Activated T-helper 1 cell treated with anti-CD3 and anti-CD28 coated beads, Interleukin-12 subunit alpha, Interleukin-12 subunit beta, Interleukin-2, Interleukin-4 antibody, amounts not matched to agents 30 ng/mL and 10 ng/mL and 1 ng/mL, durations not matched to agents 14 hours and 24 hours and 36 hours (primary cell): ENCODE results near the gene PLRG1. TPM values are rescaled to one million over a fixed set of nuclear protein-coding genes. Genes with fewer than 3 reads are reported as not detected.

Experiments
- DNase-seq: peaks from one replicate; pipeline ENCODE4 v3.0.0; 2021; ENCODE audit warnings: low spot score
- H3K27ac Mint-ChIP-seq: one replicate; pipeline ENCODE4 v1.8.0; 2021; ENCODE audit warnings: mild to moderate bottlenecking, mixed read lengths
- H3K27me3 Mint-ChIP-seq: one replicate; pipeline ENCODE4 v1.8.0; 2022; ENCODE audit warnings: mild to moderate bottlenecking, moderate library complexity, mixed read lengths; ENCODE audit not compliant: insufficient read depth
- H3K36me3 Mint-ChIP-seq: one replicate; pipeline ENCODE4 v1.8.0; 2021; ENCODE audit warnings: low read depth, mixed read lengths
- H3K4me1 Mint-ChIP-seq: one replicate; pipeline ENCODE4 v1.8.0; 2021; ENCODE audit warnings: low read depth, mixed read lengths
- H3K4me3 Mint-ChIP-seq: one replicate; pipeline ENCODE4 v1.8.0; 2021; ENCODE audit warnings: mild to moderate bottlenecking, moderate library complexity, mixed read lengths
- H3K9me3 Mint-ChIP-seq: one replicate; pipeline ENCODE4 v1.8.0; 2021; ENCODE audit warnings: mixed read lengths
- intact Hi-C: fragments of 100-400 bp; cut with micrococcal nuclease; formaldehyde crosslinking; loops from one replicate; pipeline ENCODE4 v1.15.1; 2024
- total RNA-seq: library from RNA; stranded (reverse); gene quantifications from 2 replicates; pipeline ENCODE4 v1.2.3, GENCODE V29; 2022

PLRG1 gene
- total RNA-seq, 1 donor from 2014 or later: 96.4 TPM

- H3K4me1 Mint-ChIP-seq: peaks cover 11% of the 10 kb centered on the region
- H3K4me3 Mint-ChIP-seq: no peak overlapping the region
- H3K27ac Mint-ChIP-seq: no peak overlapping the region
- intact Hi-C loops: no loop called here
- H3K27me3 Mint-ChIP-seq: peaks cover 6% of the 10 kb centered on the region
- no peak for DNase-seq
- no peaks in the 10 kb centered on the region for H3K9me3 Mint-ChIP-seq
- no peaks in the 10 kb centered on the region for H3K36me3 Mint-ChIP-seq
These were observed 20.3 kb downstream of the PLRG1 start for GRCh38 chr4:154529728-154530519.

- DNase-seq: no peak
- Mint-ChIP-seq H3K27ac (no peak overlapping the region), H3K36me3 (no peaks in the 10 kb centered on the region), H3K4me1 (peaks cover 11% of the 10 kb centered on the region), H3K27me3 (peaks cover 6% of the 10 kb centered on the region), H3K4me3 (no peak overlapping the region), H3K9me3 (no peaks in the 10 kb centered on the region)
- intact Hi-C loops: no loop called here
These were observed 21.3 kb downstream of the PLRG1 start for GRCh38 chr4:154528869-154529268.

DNA sequence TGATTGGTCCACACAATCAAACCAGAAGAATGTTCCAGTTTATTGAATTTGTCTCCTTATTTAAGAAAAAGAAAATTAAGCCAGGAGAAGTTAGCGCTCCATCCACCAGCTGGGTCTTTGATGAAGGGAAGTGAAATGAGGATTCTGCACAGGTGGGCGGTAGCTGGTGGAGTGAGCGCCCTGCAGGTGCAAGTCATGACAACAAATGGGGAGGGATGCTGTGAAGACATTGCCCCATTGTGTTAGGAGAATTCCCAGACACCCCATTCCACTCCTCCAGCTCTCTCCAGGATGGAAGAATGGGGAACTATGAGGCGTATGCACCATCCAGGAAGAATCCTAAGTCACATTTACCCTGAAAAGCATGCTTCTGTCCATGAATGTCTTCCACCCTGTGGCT, 22.9 kb downstream of the PLRG1 start:
- Mint-ChIP-seq H3K27ac (no peak overlapping the region), H3K4me3 (no peak overlapping the region), H3K9me3 (no peaks in the 10 kb centered on the region), H3K27me3 (peaks cover 11% of the 10 kb centered on the region), H3K36me3 (no peaks in the 10 kb centered on the region), H3K4me1 (peaks cover 11% of the 10 kb centered on the region)
- intact Hi-C loops: no loop called here
- no peak for DNase-seq

DNA sequence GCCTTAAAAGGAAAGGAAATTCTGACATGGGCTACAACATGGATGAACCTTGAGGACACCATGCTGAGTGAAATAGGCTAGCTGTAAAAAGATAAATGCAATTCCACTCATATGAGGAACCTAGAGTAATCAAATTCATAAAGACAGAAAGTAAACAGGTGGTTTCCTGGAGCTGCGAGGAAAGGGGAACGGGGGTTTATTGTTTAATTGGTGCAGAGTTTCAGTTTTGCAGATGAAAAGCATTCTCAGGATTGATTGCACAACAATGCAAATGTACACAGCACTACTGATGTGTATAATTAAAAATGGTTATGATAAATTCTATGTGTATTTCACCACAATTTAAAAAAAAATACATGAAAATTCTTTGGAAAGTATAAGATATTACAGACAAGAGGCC, 24.0 kb downstream of the PLRG1 start:
- Mint-ChIP-seq H3K9me3 (no peaks in the 10 kb centered on the region), H3K27ac (no peak overlapping the region), H3K4me1 (peaks cover 11% of the 10 kb centered on the region), H3K4me3 (no peak overlapping the region), H3K36me3 (no peaks in the 10 kb centered on the region), H3K27me3 (peaks cover 11% of the 10 kb centered on the region)
- intact Hi-C loops: no loop called here
- no peak for DNase-seq

DNA sequence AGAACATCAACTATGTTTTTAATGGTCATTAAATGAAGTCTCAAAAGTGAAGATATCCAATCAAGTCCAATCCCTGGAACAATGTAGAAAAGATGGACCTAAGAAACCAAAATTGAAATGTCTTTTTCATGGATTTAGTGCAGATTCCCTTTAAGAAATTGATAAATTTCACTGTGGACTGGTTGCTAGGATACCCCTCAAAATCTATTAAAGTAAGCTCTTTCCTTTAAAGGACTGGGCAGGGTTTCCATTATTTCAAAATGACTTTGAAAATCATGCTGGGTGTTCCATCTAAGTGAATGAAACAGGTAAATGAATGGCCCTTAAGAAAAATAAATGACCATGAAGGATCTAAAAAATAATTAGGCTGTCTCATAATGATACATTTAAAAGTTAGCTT, 28.6 kb downstream of the PLRG1 start:
- Mint-ChIP-seq H3K27me3 (peaks cover 22% of the 10 kb centered on the region), H3K9me3 (no peaks in the 10 kb centered on the region), H3K4me3 (no peak overlapping the region), H3K4me1 (peaks cover 11% of the 10 kb centered on the region), H3K36me3 (no peaks in the 10 kb centered on the region), H3K27ac (no peak overlapping the region)
- DNase-seq: no peak
- intact Hi-C loops: no loop called here

GRCh38 chr4:154519214-154519613, 31.0 kb downstream of the PLRG1 start:
- H3K9me3 Mint-ChIP-seq: no peaks in the 10 kb centered on the region
- no peak overlapping the region for H3K4me3 Mint-ChIP-seq
- intact Hi-C loops: no loop called here
- no peaks in the 10 kb centered on the region for H3K4me1 Mint-ChIP-seq
- no peak for DNase-seq
- no peaks in the 10 kb centered on the region for H3K36me3 Mint-ChIP-seq
- H3K27me3 Mint-ChIP-seq: peaks cover 25% of the 10 kb centered on the region
- H3K27ac Mint-ChIP-seq: no peak overlapping the region

- Mint-ChIP-seq H3K4me3 (no peak overlapping the region), H3K4me1 (no peaks in the 10 kb centered on the region), H3K27me3 (peaks cover 22% of the 10 kb centered on the region), H3K36me3 (no peaks in the 10 kb centered on the region), H3K27ac (no peak overlapping the region), H3K9me3 (no peaks in the 10 kb centered on the region)
- intact Hi-C loops: no loop called here
- DNase-seq: no peak
These were observed 32.6 kb downstream of the PLRG1 start for GRCh38 chr4:154517591-154517990.

GRCh38 chr4:154516318-154517029, 33.7 kb downstream of the PLRG1 start:
- peaks cover 22% of the 10 kb centered on the region for H3K27me3 Mint-ChIP-seq
- H3K27ac Mint-ChIP-seq: no peak overlapping the region
- DNase-seq: no peak
- no peaks in the 10 kb centered on the region for H3K9me3 Mint-ChIP-seq
- H3K4me3 Mint-ChIP-seq: no peak overlapping the region
- no peaks in the 10 kb centered on the region for H3K4me1 Mint-ChIP-seq
- intact Hi-C loops: no loop called here
- no peaks in the 10 kb centered on the region for H3K36me3 Mint-ChIP-seq

- Mint-ChIP-seq H3K27ac (no peak overlapping the region), H3K4me1 (no peaks in the 10 kb centered on the region), H3K36me3 (no peaks in the 10 kb centered on the region), H3K9me3 (no peaks in the 10 kb centered on the region), H3K4me3 (no peak overlapping the region), H3K27me3 (peaks cover 22% of the 10 kb centered on the region)
- intact Hi-C loops: no loop called here
- no peak for DNase-seq
These were observed 38.2 kb downstream of the PLRG1 start for GRCh38 chr4:154511981-154512380.

DNA sequence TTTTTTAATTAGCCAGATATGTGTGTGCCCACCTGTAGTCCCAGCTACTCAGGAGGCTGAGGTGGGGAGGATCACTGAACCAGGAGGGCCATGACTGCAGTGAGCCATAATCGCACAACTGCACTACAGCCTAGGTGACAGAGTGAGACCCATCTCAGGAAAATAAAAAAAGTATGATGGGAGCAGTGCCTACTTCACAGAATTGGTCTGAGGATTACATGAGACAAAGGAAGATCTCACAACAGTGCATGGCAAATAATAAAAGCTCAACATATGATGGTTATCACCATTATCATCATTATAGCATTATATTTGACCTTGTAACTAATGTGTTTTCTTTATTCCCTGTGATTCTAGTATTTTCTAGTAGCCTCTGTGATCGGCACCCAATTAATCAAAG, 38.7 kb downstream of the PLRG1 start:
- Mint-ChIP-seq H3K4me3 (no peak overlapping the region), H3K9me3 (no peaks in the 10 kb centered on the region), H3K27me3 (peaks cover 22% of the 10 kb centered on the region), H3K36me3 (no peaks in the 10 kb centered on the region), H3K27ac (no peak overlapping the region), H3K4me1 (no peaks in the 10 kb centered on the region)
- intact Hi-C loops: no loop called here
- DNase-seq: no peak

DNA sequence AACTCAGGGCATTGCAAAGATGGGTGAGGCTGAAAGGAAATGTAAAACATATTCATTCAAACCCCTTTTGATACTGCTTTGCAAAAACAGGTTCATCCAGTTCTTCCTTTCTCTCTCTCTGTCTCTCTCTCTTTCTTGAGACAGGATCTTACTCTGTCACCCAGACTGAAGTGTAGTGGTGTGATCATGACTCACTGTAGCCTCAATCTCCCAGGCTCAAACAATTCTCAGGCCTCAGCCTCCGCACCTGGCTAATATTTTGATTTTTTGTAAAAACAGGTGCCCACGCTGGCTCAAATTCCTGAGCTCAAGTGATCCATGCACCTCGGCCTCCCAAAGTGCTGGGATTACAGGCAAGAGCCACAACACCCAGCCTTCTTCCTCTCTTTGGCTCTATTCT, 43.0 kb downstream of the PLRG1 start:
- H3K27ac Mint-ChIP-seq: no peak overlapping the region
- no peaks in the 10 kb centered on the region for H3K4me1 Mint-ChIP-seq
- peaks cover 31% of the 10 kb centered on the region for H3K27me3 Mint-ChIP-seq
- H3K4me3 Mint-ChIP-seq: no peak overlapping the region
- H3K9me3 Mint-ChIP-seq: no peaks in the 10 kb centered on the region
- no peaks in the 10 kb centered on the region for H3K36me3 Mint-ChIP-seq
- intact Hi-C loops: no loop called here
- no peak for DNase-seq

DNA sequence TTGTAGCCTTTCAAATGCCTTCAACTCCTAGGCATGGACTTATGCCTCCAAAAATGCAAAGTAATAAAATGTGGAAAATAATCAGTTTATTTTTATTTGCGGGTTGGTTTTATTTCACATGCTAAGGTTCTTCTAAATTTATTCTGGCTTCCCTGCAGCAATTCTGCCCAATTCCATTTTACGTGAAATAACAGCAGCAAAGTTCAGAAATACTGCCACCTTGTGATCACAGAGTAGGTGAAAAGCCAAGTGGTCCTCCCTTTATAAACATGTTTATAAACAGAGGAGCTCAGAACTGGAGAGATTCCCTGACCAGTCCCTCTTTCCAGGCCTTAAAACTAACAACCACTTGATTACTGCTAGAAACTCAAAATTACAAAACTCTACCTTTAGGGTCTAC, 43.9 kb downstream of the PLRG1 start:
- Mint-ChIP-seq H3K27me3 (peaks cover 32% of the 10 kb centered on the region), H3K4me3 (no peak overlapping the region), H3K4me1 (no peaks in the 10 kb centered on the region), H3K9me3 (no peaks in the 10 kb centered on the region), H3K27ac (no peak overlapping the region), H3K36me3 (no peaks in the 10 kb centered on the region)
- intact Hi-C loops: loop anchor here (1.0 kb wide), 1 partner anchor 177 kb away; no protein-coding TSS in a partner anchor
- DNase-seq: no peak

GRCh38 chr4:154503598-154503997, 46.6 kb downstream of the PLRG1 start:
- H3K4me1 Mint-ChIP-seq: no peaks in the 10 kb centered on the region
- no peak overlapping the region for H3K27ac Mint-ChIP-seq
- no peak for DNase-seq
- intact Hi-C loops: no loop called here
- H3K9me3 Mint-ChIP-seq: no peaks in the 10 kb centered on the region
- H3K4me3 Mint-ChIP-seq: no peak overlapping the region
- peaks cover 25% of the 10 kb centered on the region for H3K27me3 Mint-ChIP-seq
- no peaks in the 10 kb centered on the region for H3K36me3 Mint-ChIP-seq
